HEK293 (cell line): ENCODE results near the gene EPM2A.

Experiments used
- CTCF ChIA-PET: fragments of 350-600 bp; formaldehyde crosslinking; extraction: SDS; loops from one replicate; lab custom pipeline; 2021; ENCODE audit warnings: antibody characterized with exemption; lab: Yijun Ruan, JAX
- POLR2A ChIA-PET: fragments of 300-600 bp; formaldehyde crosslinking; extraction: SDS; loops from one replicate; lab custom pipeline; 2020; ENCODE audit warnings: antibody characterized with exemption, inconsistent platforms; lab: Yijun Ruan, JAX
- H3K27ac ChIP-seq: fragments of 200-500 bp; sonication (Bioruptor generic); 2 replicates; pipeline ENCODE4 v1.5.1; 2014; ENCODE audit warnings: low read depth, low read length, control low read depth, inconsistent platforms; ENCODE audit errors: extremely low read depth
- H3K36me3 ChIP-seq, 2 experiments: fragments of 200-500 bp in 1 of 2; sonication (Bioruptor generic) in 1 of 2; 1 replicate in 1 of 2; 2 replicates in 1 of 2; pipeline ENCODE4 v1.5.1; 2014 to 2017; ENCODE audit warnings: inconsistent platforms in 2 of 2, low read length in 2 of 2; ENCODE audit not compliant: control insufficient read depth in 2 of 2, insufficient read depth in 1 of 2
- H3K4me1 ChIP-seq: fragments of 200-500 bp; sonication (Bioruptor generic); 2 replicates; pipeline ENCODE4 v1.5.1; 2014; ENCODE audit warnings: mild to moderate bottlenecking, low read length, inconsistent platforms; ENCODE audit not compliant: control insufficient read depth, insufficient read depth
- H3K4me3 ChIP-seq: 2 replicates; pipeline ENCODE4 v1.5.1; 2011; ENCODE audit warnings: low read depth, mild to moderate bottlenecking, control low read depth, low read length, moderate library complexity
- H3K9me3 ChIP-seq: fragments of 200-500 bp; sonication (Bioruptor generic); 2 replicates; pipeline ENCODE4 v1.5.1; 2014; ENCODE audit warnings: low read depth, low read length, inconsistent platforms; ENCODE audit not compliant: control insufficient read depth, insufficient read depth
- HOXA7 ChIP-seq: sonication (generic); formaldehyde crosslinking; IDR thresholded peaks from 2 replicates; pipeline ENCODE4 v1.8.1; 2022; ENCODE audit warnings: missing genetic modification reagents, borderline replicate concordance
- HOXC10 ChIP-seq: sonication (generic); formaldehyde crosslinking; IDR thresholded peaks from 2 replicates; pipeline ENCODE4 v1.8.1; 2023; ENCODE audit warnings: mild to moderate bottlenecking, missing genetic modification reagents
- HOXD13 ChIP-seq: sonication (generic); formaldehyde crosslinking; IDR thresholded peaks from 2 replicates; pipeline ENCODE4 v1.8.0; 2022; ENCODE audit warnings: missing genetic modification reagents, borderline replicate concordance
- KLF7 ChIP-seq: fragments of 450-650 bp; formaldehyde crosslinking; IDR thresholded peaks from 2 replicates; pipeline ENCODE4 v1.5.1; 2016; ENCODE audit warnings: missing biosample characterization, missing genetic modification characterization, borderline replicate concordance
- KLF8 ChIP-seq: fragments of 450-650 bp; formaldehyde crosslinking; IDR thresholded peaks from 2 replicates; pipeline ENCODE4 v1.5.1; 2016; ENCODE audit warnings: missing biosample characterization, missing genetic modification characterization
- MYNN ChIP-seq: fragments of 450-650 bp; formaldehyde crosslinking; IDR thresholded peaks from 2 replicates; pipeline ENCODE4 v1.5.1; 2016; ENCODE audit warnings: missing biosample characterization, missing genetic modification characterization, borderline replicate concordance
- SCRT1 ChIP-seq: fragments of 450-650 bp; formaldehyde crosslinking; IDR thresholded peaks from 2 replicates; pipeline ENCODE4 v1.5.1; 2016; ENCODE audit warnings: missing biosample characterization, missing genetic modification characterization, borderline replicate concordance
- SP3 ChIP-seq: fragments of 450-650 bp; formaldehyde crosslinking; IDR thresholded peaks from 2 replicates; pipeline ENCODE4 v1.5.1; 2016; ENCODE audit warnings: missing biosample characterization, missing genetic modification characterization
- TRIM28 ChIP-seq: IDR thresholded peaks from 2 replicates; pipeline ENCODE4 v1.6.1; 2011; ENCODE audit warnings: low read length, control low read depth, borderline replicate concordance
- ZFP69B ChIP-seq: fragments of 450-650 bp; formaldehyde crosslinking; IDR thresholded peaks from 2 replicates; pipeline ENCODE4 v1.5.1; 2016; ENCODE audit warnings: missing biosample characterization, missing genetic modification characterization
- ZNF121 ChIP-seq: fragments of 450-650 bp; formaldehyde crosslinking; IDR thresholded peaks from 2 replicates; pipeline ENCODE4 v1.5.1; 2016; ENCODE audit warnings: missing biosample characterization, missing genetic modification characterization
- ZNF146 ChIP-seq: fragments of 450-650 bp; formaldehyde crosslinking; IDR thresholded peaks from 2 replicates; pipeline ENCODE4 v1.5.1; 2016; ENCODE audit warnings: missing biosample characterization, missing genetic modification characterization
- ZNF174 ChIP-seq: fragments of 450-650 bp; formaldehyde crosslinking; IDR thresholded peaks from 2 replicates; pipeline ENCODE4 v1.5.0; 2017; ENCODE audit warnings: missing biosample characterization, mild to moderate bottlenecking, missing genetic modification characterization
- ZNF223 ChIP-seq: fragments of 450-650 bp; formaldehyde crosslinking; IDR thresholded peaks from 2 replicates; pipeline ENCODE4 v1.5.1; 2016; ENCODE audit warnings: missing biosample characterization, missing genetic modification characterization
- ZNF302 ChIP-seq: fragments of 450-650 bp; formaldehyde crosslinking; IDR thresholded peaks from 2 replicates; pipeline ENCODE4 v1.5.1; 2016; ENCODE audit warnings: missing biosample characterization, missing genetic modification characterization, low read depth
- ZNF514 ChIP-seq: fragments of 450-650 bp; formaldehyde crosslinking; IDR thresholded peaks from 2 replicates; pipeline ENCODE4 v1.5.1; 2016; ENCODE audit warnings: missing biosample characterization, missing genetic modification characterization
- ZNF560 ChIP-seq: fragments of 450-650 bp; formaldehyde crosslinking; IDR thresholded peaks from 2 replicates; pipeline ENCODE4 v1.5.1; 2017; ENCODE audit warnings: missing biosample characterization, missing genetic modification characterization, borderline replicate concordance
- ZNF623 ChIP-seq: fragments of 450-650 bp; formaldehyde crosslinking; IDR thresholded peaks from 2 replicates; pipeline ENCODE4 v1.5.1; 2016; ENCODE audit warnings: missing biosample characterization, missing genetic modification characterization
- ZNF658 ChIP-seq: fragments of 450-650 bp; formaldehyde crosslinking; IDR thresholded peaks from 2 replicates; pipeline ENCODE4; 2016; ENCODE audit warnings: missing biosample characterization, missing genetic modification characterization
- ZNF677 ChIP-seq: fragments of 450-650 bp; IDR thresholded peaks from 2 replicates; pipeline ENCODE4 v1.5.0; 2018; ENCODE audit warnings: missing biosample characterization, mild to moderate bottlenecking, missing genetic modification characterization, moderate library complexity
- ZNF707 ChIP-seq: fragments of 450-650 bp; formaldehyde crosslinking; IDR thresholded peaks from 2 replicates; pipeline ENCODE4 v1.5.1; 2016; ENCODE audit warnings: missing biosample characterization, missing genetic modification characterization
- ZNF768 ChIP-seq: fragments of 450-650 bp; formaldehyde crosslinking; IDR thresholded peaks from 2 replicates; pipeline ENCODE4 v1.5.1; 2018; ENCODE audit warnings: missing biosample characterization, mild to moderate bottlenecking, missing genetic modification characterization
- ZNF791 ChIP-seq: fragments of 450-650 bp; formaldehyde crosslinking; IDR thresholded peaks from 2 replicates; pipeline ENCODE4 v1.5.1; 2016; ENCODE audit warnings: missing biosample characterization, missing genetic modification characterization
- ZNF792 ChIP-seq: fragments of 450-650 bp; formaldehyde crosslinking; IDR thresholded peaks from 2 replicates; pipeline ENCODE4 v1.5.1; 2016; ENCODE audit warnings: missing biosample characterization, missing genetic modification characterization
- TF ChIP-seq, protein P1 (sequence below): fragments of 450-650 bp; formaldehyde crosslinking; IDR thresholded peaks from 2 replicates; pipeline ENCODE4 v1.5.1; 2016; ENCODE audit warnings: missing biosample characterization, missing genetic modification characterization
- TF ChIP-seq, protein P2 (sequence below): fragments of 450-650 bp; formaldehyde crosslinking; IDR thresholded peaks from 2 replicates; pipeline ENCODE4 v1.5.1; 2016; ENCODE audit warnings: missing biosample characterization, missing genetic modification characterization
- TF ChIP-seq, protein P3 (sequence below): fragments of 450-650 bp; formaldehyde crosslinking; IDR thresholded peaks from 2 replicates; pipeline ENCODE4 v1.5.1; 2016; ENCODE audit warnings: missing biosample characterization, missing genetic modification characterization
- TF ChIP-seq, protein P4 (sequence below): fragments of 450-650 bp; formaldehyde crosslinking; IDR thresholded peaks from 2 replicates; pipeline ENCODE4 v1.5.1; 2016; ENCODE audit warnings: missing biosample characterization, missing genetic modification characterization, borderline replicate concordance

EPM2A gene

GRCh38 chr6:145734486-145735355, 599 bp downstream of the EPM2A start:
- Histone ChIP-seq H3K36me3 (no peaks in the 10 kb centered on the region), H3K4me3 (peak overlapping the region; percentile 55)
- CTCF ChIA-PET, result interaction anchor here (0.5 to 0.8 kb wide), 2 partner anchors 9 to 79 kb away, joined by 3 read pairs; no protein-coding TSS in a partner anchor
- TF ChIP-seq ZNF792 (no peak), ZNF707 (tag by site-specific recombination) (no peak), ZNF121 (tag by site-specific recombination) (no peak), ZNF174 (tag by site-specific recombination) (no peak), ZNF791 (tag by site-specific recombination) (no peak), SCRT1 (tag by site-specific recombination) (no peak), KLF7 (peak; percentile 75; the same call in 1 of the 2 replicates), ZNF146 (tag by site-specific recombination) (0 out of 2 replicates have a peak, but pooled peaks have one; percentile 6), ZNF658 (tag by site-specific recombination) (no peak), ZNF560 (tag by site-specific recombination) (no peak), MYNN (peak; percentile 16; the same call in 1 of the 2 replicates), KLF8 (peak; percentile 78), ZNF302 (tag by site-specific recombination) (no peak), SP3 (tag by site-specific recombination) (peak; percentile 60), HOXA7 (CRISPR knock-in tag) (no peak), ZNF623 (tag by site-specific recombination) (no peak), ZNF768 (tag by site-specific recombination) (no peak), TRIM28 (peak; percentile 59; the same call in 1 of the 2 replicates), ZNF677 (tag by site-specific recombination) (no peak), ZFP69B (tag by site-specific recombination) (peak; percentile 25; the same call in 1 of the 2 replicates), ZNF514 (tag by site-specific recombination) (no peak), ZNF223 (tag by site-specific recombination) (no peak), HOXC10 (CRISPR knock-in tag) (no peak), HOXD13 (no peak)
- TF ChIP-seq, protein P1, sequence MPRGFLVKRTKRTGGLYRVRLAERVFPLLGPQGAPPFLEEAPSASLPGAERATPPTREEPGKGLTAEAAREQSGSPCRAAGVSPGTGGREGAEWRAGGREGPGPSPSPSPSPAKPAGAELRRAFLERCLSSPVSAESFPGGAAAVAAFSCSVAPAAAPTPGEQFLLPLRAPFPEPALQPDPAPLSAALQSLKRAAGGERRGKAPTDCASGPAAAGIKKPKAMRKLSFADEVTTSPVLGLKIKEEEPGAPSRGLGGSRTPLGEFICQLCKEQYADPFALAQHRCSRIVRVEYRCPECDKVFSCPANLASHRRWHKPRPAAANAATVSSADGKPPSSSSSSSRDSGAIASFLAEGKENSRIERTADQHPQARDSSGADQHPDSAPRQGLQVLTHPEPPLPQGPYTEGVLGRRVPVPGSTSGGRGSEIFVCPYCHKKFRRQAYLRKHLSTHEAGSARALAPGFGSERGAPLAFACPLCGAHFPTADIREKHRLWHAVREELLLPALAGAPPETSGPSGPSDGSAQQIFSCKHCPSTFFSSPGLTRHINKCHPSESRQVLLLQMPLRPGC (tag by site-specific recombination), result 0 out of 2 replicates have a peak, but pooled peaks have one; percentile 47
- TF ChIP-seq, protein P2, sequence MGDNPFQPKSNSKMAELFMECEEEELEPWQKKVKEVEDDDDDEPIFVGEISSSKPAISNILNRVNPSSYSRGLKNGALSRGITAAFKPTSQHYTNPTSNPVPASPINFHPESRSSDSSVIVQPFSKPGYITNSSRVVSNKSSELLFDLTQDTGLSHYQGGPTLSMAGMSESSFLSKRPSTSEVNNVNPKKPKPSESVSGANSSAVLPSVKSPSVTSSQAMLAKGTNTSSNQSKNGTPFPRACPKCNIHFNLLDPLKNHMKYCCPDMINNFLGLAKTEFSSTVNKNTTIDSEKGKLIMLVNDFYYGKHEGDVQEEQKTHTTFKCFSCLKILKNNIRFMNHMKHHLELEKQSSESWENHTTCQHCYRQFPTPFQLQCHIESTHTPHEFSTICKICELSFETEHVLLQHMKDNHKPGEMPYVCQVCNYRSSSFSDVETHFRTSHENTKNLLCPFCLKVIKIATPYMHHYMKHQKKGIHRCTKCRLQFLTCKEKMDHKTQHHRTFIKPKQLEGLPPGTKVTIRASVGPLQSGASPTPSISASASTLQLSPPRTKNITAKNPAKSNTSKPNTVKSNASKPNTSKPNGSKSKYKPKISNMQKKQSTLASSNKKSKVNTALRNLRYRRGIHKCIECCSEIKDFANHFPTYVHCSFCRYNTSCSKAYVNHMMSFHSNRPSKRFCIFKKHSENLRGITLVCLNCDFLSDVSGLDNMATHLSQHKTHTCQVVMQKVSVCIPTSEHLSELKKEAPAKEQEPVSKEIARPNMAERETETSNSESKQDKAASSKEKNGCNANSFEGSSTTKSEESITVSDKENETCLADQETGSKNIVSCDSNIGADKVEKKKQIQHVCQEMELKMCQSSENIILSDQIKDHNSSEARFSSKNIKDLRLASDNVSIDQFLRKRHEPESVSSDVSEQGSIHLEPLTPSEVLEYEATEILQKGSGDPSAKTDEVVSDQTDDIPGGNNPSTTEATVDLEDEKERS (tag by site-specific recombination), result no peak
- TF ChIP-seq, protein P3, sequence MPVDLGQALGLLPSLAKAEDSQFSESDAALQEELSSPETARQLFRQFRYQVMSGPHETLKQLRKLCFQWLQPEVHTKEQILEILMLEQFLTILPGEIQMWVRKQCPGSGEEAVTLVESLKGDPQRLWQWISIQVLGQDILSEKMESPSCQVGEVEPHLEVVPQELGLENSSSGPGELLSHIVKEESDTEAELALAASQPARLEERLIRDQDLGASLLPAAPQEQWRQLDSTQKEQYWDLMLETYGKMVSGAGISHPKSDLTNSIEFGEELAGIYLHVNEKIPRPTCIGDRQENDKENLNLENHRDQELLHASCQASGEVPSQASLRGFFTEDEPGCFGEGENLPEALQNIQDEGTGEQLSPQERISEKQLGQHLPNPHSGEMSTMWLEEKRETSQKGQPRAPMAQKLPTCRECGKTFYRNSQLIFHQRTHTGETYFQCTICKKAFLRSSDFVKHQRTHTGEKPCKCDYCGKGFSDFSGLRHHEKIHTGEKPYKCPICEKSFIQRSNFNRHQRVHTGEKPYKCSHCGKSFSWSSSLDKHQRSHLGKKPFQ, result no peak
- TF ChIP-seq, protein P4, sequence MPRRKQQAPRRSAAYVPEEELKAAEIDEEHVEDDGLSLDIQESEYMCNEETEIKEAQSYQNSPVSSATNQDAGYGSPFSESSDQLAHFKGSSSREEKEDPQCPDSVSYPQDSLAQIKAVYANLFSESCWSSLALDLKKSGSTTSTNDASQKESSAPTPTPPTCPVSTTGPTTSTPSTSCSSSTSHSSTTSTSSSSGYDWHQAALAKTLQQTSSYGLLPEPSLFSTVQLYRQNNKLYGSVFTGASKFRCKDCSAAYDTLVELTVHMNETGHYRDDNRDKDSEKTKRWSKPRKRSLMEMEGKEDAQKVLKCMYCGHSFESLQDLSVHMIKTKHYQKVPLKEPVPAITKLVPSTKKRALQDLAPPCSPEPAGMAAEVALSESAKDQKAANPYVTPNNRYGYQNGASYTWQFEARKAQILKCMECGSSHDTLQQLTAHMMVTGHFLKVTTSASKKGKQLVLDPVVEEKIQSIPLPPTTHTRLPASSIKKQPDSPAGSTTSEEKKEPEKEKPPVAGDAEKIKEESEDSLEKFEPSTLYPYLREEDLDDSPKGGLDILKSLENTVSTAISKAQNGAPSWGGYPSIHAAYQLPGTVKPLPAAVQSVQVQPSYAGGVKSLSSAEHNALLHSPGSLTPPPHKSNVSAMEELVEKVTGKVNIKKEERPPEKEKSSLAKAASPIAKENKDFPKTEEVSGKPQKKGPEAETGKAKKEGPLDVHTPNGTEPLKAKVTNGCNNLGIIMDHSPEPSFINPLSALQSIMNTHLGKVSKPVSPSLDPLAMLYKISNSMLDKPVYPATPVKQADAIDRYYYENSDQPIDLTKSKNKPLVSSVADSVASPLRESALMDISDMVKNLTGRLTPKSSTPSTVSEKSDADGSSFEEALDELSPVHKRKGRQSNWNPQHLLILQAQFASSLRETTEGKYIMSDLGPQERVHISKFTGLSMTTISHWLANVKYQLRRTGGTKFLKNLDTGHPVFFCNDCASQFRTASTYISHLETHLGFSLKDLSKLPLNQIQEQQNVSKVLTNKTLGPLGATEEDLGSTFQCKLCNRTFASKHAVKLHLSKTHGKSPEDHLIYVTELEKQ (tag by site-specific recombination), result no peak

More at GRCh38 chr6:145734486-145735355, 599 bp downstream of the EPM2A start:
- peak overlapping the region; percentile 96 for H3K27ac ChIP-seq
- no peaks in the 10 kb centered on the region for H3K9me3 ChIP-seq
- H3K4me1 ChIP-seq, result peaks cover 4% of the 10 kb centered on the region; the same call in 1 of the 2 replicates
- POLR2A ChIA-PET, result interaction anchor here (0.6 to 3.0 kb wide), 15 partner anchors 10 to 754 kb away, joined by 3 to 53 read pairs (median 4); partner anchors contain the start of genes FBXO30 and SHPRH
